Measurements from ENCODE around the gene CHURC1.

- TF ChIP-seq, protein P1, sequence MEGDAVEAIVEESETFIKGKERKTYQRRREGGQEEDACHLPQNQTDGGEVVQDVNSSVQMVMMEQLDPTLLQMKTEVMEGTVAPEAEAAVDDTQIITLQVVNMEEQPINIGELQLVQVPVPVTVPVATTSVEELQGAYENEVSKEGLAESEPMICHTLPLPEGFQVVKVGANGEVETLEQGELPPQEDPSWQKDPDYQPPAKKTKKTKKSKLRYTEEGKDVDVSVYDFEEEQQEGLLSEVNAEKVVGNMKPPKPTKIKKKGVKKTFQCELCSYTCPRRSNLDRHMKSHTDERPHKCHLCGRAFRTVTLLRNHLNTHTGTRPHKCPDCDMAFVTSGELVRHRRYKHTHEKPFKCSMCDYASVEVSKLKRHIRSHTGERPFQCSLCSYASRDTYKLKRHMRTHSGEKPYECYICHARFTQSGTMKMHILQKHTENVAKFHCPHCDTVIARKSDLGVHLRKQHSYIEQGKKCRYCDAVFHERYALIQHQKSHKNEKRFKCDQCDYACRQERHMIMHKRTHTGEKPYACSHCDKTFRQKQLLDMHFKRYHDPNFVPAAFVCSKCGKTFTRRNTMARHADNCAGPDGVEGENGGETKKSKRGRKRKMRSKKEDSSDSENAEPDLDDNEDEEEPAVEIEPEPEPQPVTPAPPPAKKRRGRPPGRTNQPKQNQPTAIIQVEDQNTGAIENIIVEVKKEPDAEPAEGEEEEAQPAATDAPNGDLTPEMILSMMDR (conservative IDR thresholded peaks at IDR 0.05; ENCODE audit: low read length) = no peak
- TF ChIP-seq EZH2phosphoT487 (IDR thresholded peaks at IDR 0.05; ENCODE audit: borderline replicate concordance, low read depth, low read length) = no peak
Observed at GRCh38 chr14:64926398-64926995, 12.2 kb downstream of the CHURC1 start.

All from OCI-LY7 (cell line).